Upper lobe of left lung (tissue), 4 donors: ENCODE measurements around the gene RITA1.

Experiments used
- CTCF ChIP-seq, 6 experiments: fragments of 450-650 bp in 4 of 6; fragments of 200-600 bp in 2 of 6; sonication (generic) in 2 of 6; IDR thresholded peaks; one replicate each; pipeline ENCODE4 v1.5.1; 2016 to 2019; ENCODE audit warnings: antibody characterized with exemption in 6 of 6
- EP300 ChIP-seq, 4 donors: sonication (generic); formaldehyde crosslinking; IDR thresholded peaks; one replicate each; pipeline ENCODE4 v1.5.1; 2017; ENCODE audit warnings: antibody characterized with exemption in 4 of 4, control low read depth in 2 of 4
- POLR2AphosphoS5 ChIP-seq, 2 donors: sonication (generic); formaldehyde crosslinking; IDR thresholded peaks; one replicate each; pipeline ENCODE4 v1.5.1; 2017; ENCODE audit warnings: antibody characterized with exemption in 2 of 2

DNA sequence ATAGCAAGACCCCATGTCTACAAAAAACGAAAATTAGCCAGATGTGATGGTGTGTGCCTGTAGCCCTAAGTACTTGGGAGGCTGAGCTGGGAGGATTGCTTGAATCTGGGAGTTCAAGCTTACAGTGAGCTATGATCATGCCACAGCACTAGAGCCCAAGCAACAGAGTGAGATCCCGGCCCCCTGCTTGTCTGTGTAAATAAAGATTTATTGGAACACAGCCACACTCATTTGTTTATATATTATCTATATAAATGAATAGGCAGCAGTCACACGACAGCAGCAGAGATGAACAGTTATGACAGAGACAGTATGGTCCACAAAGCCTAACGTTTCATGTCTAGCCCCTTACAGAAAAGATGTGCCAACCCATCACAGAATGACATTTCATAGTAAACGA lies 15.1 kb upstream of the RITA1 start:
- TF ChIP-seq CTCF (IDR thresholded peaks at IDR 0.05), result no peak
- TF ChIP-seq POLR2AphosphoS5 (IDR thresholded peaks at IDR 0.05), result no peak
- no peak for TF ChIP-seq EP300 (IDR thresholded peaks at IDR 0.05)
